Skeletal muscle cell (primary cell): ENCODE data around the gene MAD1L1.

Experiments used
- DNase-seq: peaks from one replicate; pipeline ENCODE4 v3.0.0-alpha.2; 2010; ENCODE audit warnings: low read depth
- H3K4me3 ChIP-seq: 2 replicates; pipeline ENCODE4 v1.5.1; 2011; ENCODE audit warnings: low read depth, mild to moderate bottlenecking, control low read depth, low read length, moderate library complexity

The MAD1L1 gene

GRCh38 chr7:1852517-1853430 is 380.0 kb downstream of the MAD1L1 start:
- no peak overlapping the region for H3K4me3 ChIP-seq
- DNase-seq: no peak

- DNase-seq: no peak
- no peak overlapping the region for H3K4me3 ChIP-seq
Observed at GRCh38 chr7:1851721-1852516, 380.8 kb downstream of the MAD1L1 start.

- H3K4me3 ChIP-seq: no peak overlapping the region
- DNase-seq: no peak
Observed at GRCh38 chr7:1850976-1851571, 381.7 kb downstream of the MAD1L1 start.

GRCh38 chr7:1850111-1850975 is 382.4 kb downstream of the MAD1L1 start:
- no peak for DNase-seq
- no peak overlapping the region for H3K4me3 ChIP-seq

- DNase-seq: no peak
- H3K4me3 ChIP-seq: no peak overlapping the region
Observed at GRCh38 chr7:1849351-1850041, 383.2 kb downstream of the MAD1L1 start.

GRCh38 chr7:1848911-1849311 is 383.8 kb downstream of the MAD1L1 start:
- no peak overlapping the region for H3K4me3 ChIP-seq
- no peak for DNase-seq

- no peak for DNase-seq
- no peak overlapping the region for H3K4me3 ChIP-seq
Observed at GRCh38 chr7:1848013-1848640, 384.6 kb downstream of the MAD1L1 start.

- DNase-seq: no peak
Observed at GRCh38 chr7:1847260-1848001, 385.3 kb downstream of the MAD1L1 start.

GRCh38 chr7:1846331-1847065 is 386.2 kb downstream of the MAD1L1 start:
- no peak overlapping the region for H3K4me3 ChIP-seq
- no peak for DNase-seq

More at GRCh38 chr7:1847260-1848001, 385.3 kb downstream of the MAD1L1 start:
- no peak overlapping the region for H3K4me3 ChIP-seq

GRCh38 chr7:1845536-1846311 is 387.0 kb downstream of the MAD1L1 start:
- no peak overlapping the region for H3K4me3 ChIP-seq
- DNase-seq: no peak

- no peak overlapping the region for H3K4me3 ChIP-seq
- no peak for DNase-seq
Observed at GRCh38 chr7:1844951-1845390, 387.8 kb downstream of the MAD1L1 start.

- H3K4me3 ChIP-seq: no peak overlapping the region
Observed at GRCh38 chr7:1844336-1844950, 388.3 kb downstream of the MAD1L1 start.

GRCh38 chr7:1843921-1844335 is 388.8 kb downstream of the MAD1L1 start:
- DNase-seq: no peak
- H3K4me3 ChIP-seq: no peak overlapping the region

More at GRCh38 chr7:1844336-1844950, 388.3 kb downstream of the MAD1L1 start:
- DNase-seq: no peak

GRCh38 chr7:1843271-1843861 is 389.4 kb downstream of the MAD1L1 start:
- H3K4me3 ChIP-seq: no peak overlapping the region
- peak; percentile 68 for DNase-seq
